Left ventricle myocardium inferior (tissue), 1 donor: Measurements from ENCODE around the gene LIN52. TPM values are rescaled to one million over a fixed set of nuclear protein-coding genes. Genes with fewer than 3 reads are reported as not detected.

Experiments
- DNase-seq: peaks from one replicate; pipeline ENCODE4 v3.0.0-alpha.2; 2020
- H3K27ac ChIP-seq: fragments of 200-600 bp; replicated peaks from 2 replicates; pipeline ENCODE4 v1.8.0; 2021
- H3K27me3 ChIP-seq: fragments of 200-600 bp; 2 replicates; pipeline ENCODE4 v1.8.0; 2021; ENCODE audit warnings: low read depth
- H3K36me3 ChIP-seq: fragments of 200-600 bp; 2 replicates; pipeline ENCODE4 v1.8.0; 2021
- H3K4me1 ChIP-seq: fragments of 200-600 bp; 2 replicates; pipeline ENCODE4 v1.8.0; 2021
- H3K4me3 ChIP-seq: fragments of 200-600 bp; 2 replicates; pipeline ENCODE4 v1.8.0; 2021; ENCODE audit warnings: mild to moderate bottlenecking, moderate library complexity
- H3K9me3 ChIP-seq: fragments of 200-600 bp; replicated peaks from 2 replicates; pipeline ENCODE4 v1.8.0; 2021
- intact Hi-C: fragments of 100-400 bp; cut with micrococcal nuclease; formaldehyde crosslinking; loops from one replicate; pipeline ENCODE4 v1.11.0; 2022
- total RNA-seq: library from RNA; stranded (reverse); fragmentation: NEBNext Ultra II Directional; extraction: Animal tissue kit (Norgen Biotek cat#: 25700); gene quantifications from one replicate; pipeline ENCODE4 v1.2.1, GENCODE V29; 2021
- TF ChIP-seq, protein P1 (sequence below): fragments of 200-600 bp; IDR thresholded peaks from 2 replicates; pipeline ENCODE4 v1.8.0; 2021; ENCODE audit warnings: antibody characterized with exemption, mild to moderate bottlenecking, borderline replicate concordance
- donor health status: DM: no; HTN: yes; CAD: no; lungs with severe emphysema.

LIN52 gene
- total RNA-seq, 1 donor from 2014 or later: 8.0 TPM

GRCh38 chr14:74065746-74066575 is 18.8 kb upstream of the LIN52 start:
- H3K4me1 ChIP-seq: no peaks in the 10 kb centered on the region
- H3K36me3 ChIP-seq: peaks cover 84% of the 10 kb centered on the region
- H3K27me3 ChIP-seq: no peaks in the 10 kb centered on the region
- no peak overlapping the region for H3K4me3 ChIP-seq
- no peaks in the 10 kb centered on the region for H3K9me3 ChIP-seq
- intact Hi-C loops: no loop called here
- no peak overlapping the region for H3K27ac ChIP-seq
- DNase-seq: no peak
- TF ChIP-seq, protein P1, sequence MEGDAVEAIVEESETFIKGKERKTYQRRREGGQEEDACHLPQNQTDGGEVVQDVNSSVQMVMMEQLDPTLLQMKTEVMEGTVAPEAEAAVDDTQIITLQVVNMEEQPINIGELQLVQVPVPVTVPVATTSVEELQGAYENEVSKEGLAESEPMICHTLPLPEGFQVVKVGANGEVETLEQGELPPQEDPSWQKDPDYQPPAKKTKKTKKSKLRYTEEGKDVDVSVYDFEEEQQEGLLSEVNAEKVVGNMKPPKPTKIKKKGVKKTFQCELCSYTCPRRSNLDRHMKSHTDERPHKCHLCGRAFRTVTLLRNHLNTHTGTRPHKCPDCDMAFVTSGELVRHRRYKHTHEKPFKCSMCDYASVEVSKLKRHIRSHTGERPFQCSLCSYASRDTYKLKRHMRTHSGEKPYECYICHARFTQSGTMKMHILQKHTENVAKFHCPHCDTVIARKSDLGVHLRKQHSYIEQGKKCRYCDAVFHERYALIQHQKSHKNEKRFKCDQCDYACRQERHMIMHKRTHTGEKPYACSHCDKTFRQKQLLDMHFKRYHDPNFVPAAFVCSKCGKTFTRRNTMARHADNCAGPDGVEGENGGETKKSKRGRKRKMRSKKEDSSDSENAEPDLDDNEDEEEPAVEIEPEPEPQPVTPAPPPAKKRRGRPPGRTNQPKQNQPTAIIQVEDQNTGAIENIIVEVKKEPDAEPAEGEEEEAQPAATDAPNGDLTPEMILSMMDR: no peak

GRCh38 chr14:74077401-74077800 is 7.4 kb upstream of the LIN52 start:
- no peaks in the 10 kb centered on the region for H3K9me3 ChIP-seq
- no peak overlapping the region for H3K4me3 ChIP-seq
- no peak for DNase-seq
- peaks cover 17% of the 10 kb centered on the region for H3K36me3 ChIP-seq
- H3K4me1 ChIP-seq: peaks cover 9% of the 10 kb centered on the region
- intact Hi-C loops: no loop called here
- TF ChIP-seq, protein P1: no peak
- no peaks in the 10 kb centered on the region for H3K27me3 ChIP-seq
- H3K27ac ChIP-seq: no peak overlapping the region

DNA sequence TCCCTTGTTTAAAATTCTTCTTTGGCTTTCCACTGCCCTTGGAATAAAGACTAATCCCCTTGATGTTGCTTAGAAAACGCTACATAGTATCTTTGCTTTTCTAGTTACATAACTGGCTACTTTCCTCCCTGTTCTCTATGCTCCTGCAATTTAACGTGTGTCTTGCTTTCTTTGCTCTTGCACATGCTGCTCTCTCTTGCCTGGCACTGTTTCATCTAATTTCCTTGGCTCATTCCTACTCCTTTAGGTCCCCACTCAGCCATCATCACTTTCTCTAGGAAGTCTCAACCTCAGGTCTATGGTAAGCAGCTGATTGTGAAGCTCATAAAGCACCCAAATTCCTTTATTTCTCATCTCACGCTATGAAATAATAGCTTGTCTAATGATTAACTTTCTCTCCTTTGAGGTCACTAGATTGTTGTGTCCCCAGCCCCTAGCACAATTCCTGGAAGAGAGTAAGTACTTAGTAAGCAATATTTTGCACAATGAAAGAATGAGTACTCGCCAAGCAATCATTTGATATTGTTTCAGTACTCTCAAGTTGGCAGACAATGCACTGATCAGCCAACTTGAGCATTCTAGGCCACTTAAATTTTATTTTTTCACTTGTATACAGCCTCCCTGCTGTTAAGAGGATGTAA is 3.8 kb upstream of the LIN52 start:
- Histone ChIP-seq H3K9me3 (no peaks in the 10 kb centered on the region), H3K4me1 (peaks cover 38% of the 10 kb centered on the region), H3K36me3 (no peaks in the 10 kb centered on the region), H3K4me3 (no peak overlapping the region), H3K27ac (no peak overlapping the region), H3K27me3 (no peaks in the 10 kb centered on the region)
- DNase-seq: no peak
- intact Hi-C loops: no loop called here
- TF ChIP-seq, protein P1: no peak

DNA sequence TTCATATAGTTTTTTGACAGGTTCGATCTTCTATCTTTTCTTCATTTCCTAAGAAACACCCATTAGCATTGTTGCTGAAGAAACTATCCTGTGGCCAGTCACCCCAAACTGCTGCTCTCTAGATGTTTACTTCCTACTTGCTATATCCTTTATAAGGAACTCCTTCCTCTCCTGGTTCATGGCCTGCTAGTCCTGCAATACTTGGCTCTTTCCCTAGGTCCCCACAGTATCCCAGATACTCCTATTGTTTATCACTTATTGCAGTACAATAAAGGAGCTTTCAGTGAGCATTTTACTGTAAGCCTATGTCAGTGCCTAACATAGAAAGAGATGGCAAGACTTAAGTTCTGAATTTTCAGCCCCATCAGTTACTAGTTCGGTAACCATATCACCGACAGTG is 3.3 kb upstream of the LIN52 start:
- no peak for DNase-seq
- Histone ChIP-seq H3K27ac (no peak overlapping the region), H3K4me3 (no peak overlapping the region), H3K27me3 (no peaks in the 10 kb centered on the region), H3K4me1 (peaks cover 43% of the 10 kb centered on the region), H3K9me3 (no peaks in the 10 kb centered on the region), H3K36me3 (no peaks in the 10 kb centered on the region)
- TF ChIP-seq, protein P1: no peak
- intact Hi-C loops: no loop called here

DNA sequence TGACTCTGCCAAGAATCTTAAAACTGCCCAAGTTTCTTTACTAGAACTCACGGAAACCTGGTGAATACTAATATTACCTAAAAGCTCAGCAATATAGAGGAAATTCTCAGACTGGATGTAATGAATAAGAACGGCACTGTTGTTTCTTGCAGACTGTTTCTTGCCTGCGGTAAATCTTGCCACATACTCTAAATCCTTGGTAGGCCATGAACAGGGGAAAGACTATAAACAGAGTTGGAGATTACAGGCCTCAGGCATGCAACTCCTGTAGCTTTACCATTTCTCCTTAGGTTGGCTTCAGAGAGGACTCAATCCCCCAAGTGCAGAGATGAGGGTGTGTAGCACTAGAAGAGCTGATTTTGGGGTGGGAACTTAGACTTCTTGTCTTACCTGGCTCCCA is 1.6 kb upstream of the LIN52 start:
- peaks cover 46% of the 10 kb centered on the region for H3K4me1 ChIP-seq
- H3K9me3 ChIP-seq: no peaks in the 10 kb centered on the region
- H3K27ac ChIP-seq: no peak overlapping the region
- H3K36me3 ChIP-seq: no peaks in the 10 kb centered on the region
- intact Hi-C loops: no loop called here
- no peaks in the 10 kb centered on the region for H3K27me3 ChIP-seq
- DNase-seq: no peak
- peak overlapping the region; percentile 87 for H3K4me3 ChIP-seq
- TF ChIP-seq, protein P1: no peak
